ENCODE data around the gene ARMC5.
"Not testable (repeated sequence)": the region's sequence is repeated elsewhere in the genome, so short reads cannot be mapped to it uniquely, and the experiment has no call there.

The ARMC5 gene

DNA sequence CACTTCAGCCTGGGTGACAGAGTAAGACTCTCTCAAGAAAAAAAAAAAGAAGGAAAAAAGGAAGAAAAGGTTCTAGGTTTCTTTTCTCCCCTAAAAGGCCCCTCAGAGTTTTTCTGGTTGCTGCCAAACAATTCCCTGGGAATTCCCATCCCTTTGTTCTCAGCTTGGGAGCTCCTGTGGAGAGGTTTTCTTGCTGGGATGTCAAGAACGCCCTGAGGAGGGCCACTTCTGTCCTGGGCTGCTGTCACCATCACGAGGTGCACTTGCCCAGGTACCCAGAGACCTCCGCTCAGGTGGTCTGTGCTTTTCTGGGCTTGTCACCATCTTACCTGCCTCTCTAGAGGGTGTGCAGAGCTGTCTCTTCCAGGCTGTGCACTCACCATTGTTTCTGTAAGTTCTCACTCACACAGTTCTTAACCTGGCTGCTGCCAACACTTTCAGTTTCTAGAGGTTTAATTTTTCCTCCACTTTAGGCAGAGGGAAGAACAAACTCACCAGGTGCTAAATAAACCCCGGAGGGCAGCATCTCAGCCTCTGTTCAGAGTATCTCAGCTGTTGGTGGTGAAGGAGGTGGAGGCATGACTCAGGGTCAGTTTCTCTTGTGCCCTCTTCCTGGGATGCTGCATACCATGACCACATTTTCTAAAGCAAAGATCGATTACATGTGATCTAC is 28.8 kb upstream of the ARMC5 start:
- no peak for DNase-seq (ENCODE audit: low read depth)

DNA sequence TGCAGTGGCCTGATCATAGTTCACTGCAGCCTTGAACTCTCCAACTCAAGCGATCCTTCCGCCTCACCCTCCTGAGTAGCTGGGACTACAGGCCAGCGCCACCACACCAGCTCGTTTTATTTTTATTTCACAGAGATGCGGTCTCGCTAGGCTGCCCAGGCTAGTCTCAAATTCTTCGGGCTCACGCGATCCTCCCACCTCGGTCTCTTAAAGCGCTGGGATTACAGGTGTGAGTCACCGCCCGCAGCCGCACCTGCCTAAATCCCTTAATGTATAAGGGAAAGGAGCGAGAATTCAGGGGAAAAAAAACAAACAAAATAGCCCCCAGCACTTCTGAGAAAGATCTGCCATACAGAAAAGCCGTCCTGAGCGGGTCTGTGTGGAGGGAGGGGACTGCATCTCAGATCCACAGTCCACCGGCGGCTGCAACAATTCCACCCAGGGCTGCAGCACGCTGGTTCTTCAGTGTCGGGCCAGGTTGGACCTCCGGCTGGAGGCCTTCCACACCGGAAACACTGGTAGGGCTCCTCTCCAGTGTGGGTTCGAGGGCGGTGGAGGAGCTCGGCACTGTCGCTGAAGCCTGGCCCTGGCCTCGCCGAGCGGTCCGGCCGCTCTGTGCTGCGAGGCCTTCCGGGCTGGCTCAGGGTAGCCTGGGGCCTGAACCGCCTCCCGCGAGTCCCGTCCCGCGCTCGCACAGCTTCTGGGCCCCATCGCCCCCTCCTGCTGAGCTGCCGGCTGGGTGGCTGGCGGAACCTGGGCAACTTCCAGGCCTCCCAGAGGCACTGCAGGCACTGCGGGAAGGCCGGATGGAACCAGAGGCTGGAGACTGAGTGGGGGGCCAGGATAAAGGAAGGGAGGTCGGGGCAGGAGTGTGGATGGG is 23.7 kb upstream of the ARMC5 start:
- no peak for DNase-seq (ENCODE audit: low read depth)

DNA sequence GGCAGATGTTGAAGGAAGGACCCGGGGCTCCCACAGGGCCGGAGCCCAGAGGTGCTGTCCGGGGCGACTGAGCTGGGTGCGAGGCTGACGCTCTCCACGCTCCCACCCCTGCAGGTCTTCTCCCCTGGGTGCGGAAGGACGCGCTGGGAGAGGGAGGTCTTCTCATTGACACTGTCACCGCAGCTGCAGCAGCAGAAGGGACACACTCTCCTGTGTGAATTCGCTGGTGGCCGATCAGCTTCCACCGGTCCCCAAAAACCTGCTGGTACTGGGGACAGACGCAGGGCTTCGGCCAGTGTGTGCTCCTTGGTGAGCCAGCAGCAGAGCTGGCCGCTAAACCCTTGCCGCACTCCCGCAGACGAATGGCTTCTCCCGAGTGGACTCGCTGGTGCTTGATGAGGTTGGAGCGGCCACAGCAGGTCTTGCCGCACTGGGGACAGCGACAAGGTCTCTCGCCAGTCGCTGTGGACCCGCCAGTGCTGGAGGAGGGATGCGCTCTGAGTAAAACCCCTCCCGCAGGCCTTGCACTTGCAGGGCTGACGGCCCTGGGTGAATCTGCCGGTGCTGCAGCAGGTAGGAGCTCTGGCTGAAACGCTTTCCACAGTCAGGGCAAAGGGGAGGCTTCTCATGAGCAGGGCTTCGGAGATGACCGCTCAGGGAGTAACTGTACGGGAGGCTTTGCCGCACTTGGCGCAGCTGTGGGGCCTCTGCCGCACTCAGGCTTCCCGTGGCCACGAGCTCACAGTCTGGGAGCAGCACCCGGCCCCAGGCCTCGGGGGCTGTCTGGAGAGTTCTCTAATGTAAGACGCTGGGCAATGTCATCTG is 22.9 kb upstream of the ARMC5 start:
- no peak for DNase-seq (ENCODE audit: low read depth)

DNA sequence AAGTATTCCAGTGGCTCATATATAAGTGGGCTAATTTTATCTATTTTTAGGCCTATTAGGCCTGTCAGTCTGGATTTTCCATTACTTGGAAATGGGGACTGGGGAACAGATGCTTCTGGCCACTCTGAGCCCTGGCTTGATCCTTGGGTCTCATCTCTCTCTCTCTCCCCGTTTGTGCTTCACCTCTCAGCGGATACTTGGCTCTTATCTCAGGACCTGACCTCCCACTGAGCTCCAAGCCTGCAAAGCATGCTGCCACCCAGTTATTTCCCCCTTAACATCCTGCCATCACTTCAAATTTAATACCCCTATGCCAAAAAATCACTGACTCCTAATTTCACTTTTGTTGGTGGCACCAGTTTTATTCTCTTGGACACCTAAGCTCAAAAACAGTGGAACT is 20.9 kb upstream of the ARMC5 start:
- no peak for DNase-seq (ENCODE audit: low read depth)

DNA sequence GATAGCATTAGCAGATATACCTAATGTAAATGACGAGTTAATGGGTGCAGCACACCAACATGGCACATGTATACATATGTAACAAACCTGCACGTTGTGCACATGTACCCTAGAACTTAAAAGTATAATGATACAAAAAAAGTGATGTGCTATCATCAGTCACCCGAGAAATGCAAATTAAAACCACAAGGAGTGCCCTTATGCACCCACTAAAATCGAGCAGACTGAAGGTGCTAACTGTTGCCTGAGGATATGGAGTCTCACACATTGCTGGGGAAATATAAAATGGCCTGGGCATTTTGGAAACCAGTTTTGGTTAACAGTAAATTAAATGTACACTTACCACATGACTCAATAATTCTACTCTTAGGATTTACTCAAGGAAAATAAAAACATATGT is 20.3 kb upstream of the ARMC5 start:
- DNase-seq (ENCODE audit: low read depth): not testable (repeated sequence)

DNA sequence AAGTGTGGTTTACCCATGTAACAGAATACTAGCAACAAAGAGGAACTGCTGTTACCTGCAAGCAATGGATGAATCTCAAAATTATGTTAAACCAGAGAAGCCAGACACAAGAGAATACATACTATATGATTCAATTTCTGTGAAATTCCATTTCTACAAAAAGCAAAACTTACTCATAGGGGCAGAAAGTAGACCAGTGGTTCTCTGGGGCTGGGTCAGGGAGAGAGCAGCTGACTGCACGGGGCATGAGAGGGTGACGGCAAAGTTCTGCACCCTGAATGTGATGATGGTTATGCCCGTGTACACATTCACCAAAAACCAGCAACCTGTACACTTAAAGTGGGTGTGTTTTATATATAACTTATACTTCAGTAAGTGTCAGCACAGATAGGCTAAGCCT is 19.8 kb upstream of the ARMC5 start:
- DNase-seq (ENCODE audit: low read depth): no peak

DNA sequence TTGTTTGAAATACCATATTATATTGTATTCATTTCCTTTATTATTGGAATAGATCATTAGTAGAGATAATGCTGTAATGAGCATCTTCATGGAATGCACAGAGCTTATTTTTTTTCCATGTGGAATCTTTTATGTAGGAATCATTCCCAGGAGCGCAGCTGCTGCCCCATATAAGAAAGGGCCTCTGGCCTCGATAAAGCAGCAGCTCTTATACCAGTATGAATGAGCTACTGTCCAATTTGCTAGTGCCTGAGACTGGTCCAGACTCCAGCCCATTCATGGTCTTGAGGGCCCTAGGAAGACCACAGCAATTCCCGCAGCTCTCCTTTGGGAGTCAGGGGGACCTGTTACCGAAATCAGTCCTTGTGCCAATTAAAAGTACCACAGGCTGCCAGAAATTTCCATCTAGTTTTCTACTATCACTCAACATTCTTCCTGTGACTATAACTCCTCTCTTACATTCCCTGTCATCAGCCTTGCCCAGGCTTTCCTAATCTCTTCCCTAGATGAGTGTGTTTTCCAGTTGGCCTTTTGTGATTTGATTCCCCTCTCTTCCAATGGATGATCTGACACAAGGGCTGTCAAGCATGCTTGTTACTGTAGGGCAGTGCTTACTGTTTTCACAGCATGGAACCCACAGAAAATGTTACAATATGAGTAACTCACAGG is 18.7 kb upstream of the ARMC5 start:
- DNase-seq (ENCODE audit: low read depth): no peak

DNA sequence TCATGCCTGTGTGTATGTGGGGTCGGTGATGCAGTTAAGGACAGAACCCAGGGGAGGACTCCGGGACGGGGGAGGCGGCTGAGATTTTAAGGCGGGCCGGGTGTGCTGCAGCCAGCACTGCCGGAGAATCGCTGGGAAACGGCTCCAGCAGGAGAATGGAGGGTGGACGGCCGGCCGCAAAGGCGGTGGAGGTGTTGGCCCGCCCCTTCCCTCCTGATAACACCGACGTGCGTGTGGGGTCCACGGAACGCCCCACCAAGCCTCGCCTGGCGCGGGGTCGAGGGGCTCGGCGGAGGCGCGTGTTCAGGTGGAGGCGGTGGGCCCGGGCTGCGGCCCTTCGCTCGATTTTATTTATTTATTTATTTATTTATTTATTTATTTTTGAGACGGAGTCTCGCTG is 17.3 kb upstream of the ARMC5 start:
- no peak for DNase-seq (ENCODE audit: low read depth)

DNA sequence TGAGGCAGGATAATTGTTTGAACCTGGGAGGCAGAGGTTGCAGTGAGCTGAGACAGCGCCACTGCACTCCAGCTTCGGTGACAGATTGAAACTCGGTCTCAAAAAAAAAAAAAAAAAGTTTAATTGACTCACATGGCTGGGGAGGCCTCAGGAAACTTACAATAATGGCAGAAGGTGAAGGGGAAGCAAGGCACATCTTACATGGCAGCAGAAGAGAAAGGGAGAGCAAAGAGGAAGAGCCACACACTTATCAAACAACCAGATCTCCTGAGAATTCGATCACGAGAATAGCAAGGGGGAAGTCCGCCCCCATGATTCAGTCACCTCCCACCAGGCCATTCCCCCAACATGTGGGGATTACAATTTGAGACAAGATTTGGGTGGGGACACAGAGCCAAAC is 13.4 kb upstream of the ARMC5 start:
- not testable (repeated sequence) for DNase-seq (ENCODE audit: low read depth)

DNA sequence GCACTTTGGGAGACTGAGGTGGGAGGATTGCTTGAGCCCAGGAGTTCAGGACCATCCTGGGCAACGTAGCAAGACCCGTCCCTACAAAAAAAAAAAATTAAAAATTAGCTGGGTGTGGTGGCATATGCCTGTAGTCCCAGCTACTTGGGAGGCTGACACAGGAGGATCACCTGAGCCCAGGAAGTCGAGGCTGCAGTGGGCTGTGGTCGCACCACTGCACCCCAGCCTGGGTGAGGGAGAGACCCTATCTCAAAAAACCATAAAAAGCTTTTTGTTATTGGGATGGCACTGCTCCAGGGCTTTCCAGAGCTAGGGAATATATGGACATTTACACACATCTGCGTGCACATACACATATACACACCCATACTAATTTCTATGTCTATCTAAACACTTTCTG is 8.1 kb upstream of the ARMC5 start:
- DNase-seq (ENCODE audit: low read depth): no peak

DNA sequence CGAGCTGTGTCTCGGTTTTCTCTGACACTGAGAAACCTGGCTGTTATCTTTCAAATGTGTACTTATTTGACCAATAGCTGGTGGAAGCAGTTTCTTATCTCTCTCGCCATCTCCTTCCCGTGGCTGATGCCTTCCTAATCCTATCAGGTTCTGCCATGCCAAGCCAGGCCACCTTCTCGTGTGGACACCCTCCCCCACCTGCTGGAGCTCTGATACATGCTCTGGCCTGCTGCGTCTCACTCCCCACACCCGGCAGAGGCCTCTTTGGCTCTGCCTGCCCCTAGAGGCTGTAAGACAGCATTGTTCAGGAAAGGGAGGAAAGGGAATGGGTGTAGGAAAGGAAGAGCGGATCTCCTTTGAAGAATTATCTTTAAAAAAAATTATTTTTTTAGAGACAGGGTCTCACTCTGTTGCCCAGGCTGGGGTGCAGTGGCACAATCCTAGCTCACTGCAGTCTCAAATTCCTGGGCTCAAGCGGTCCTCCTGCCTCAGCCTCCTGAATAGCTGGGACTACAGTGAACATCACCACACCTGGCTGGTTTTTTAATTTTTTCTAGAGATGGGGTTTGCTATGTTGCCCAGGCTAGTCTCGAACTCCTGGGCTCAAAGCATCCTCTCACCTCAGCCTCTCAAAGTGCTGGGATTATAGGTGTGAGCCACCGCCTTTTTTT is 7.5 kb upstream of the ARMC5 start:
- no peak for DNase-seq (ENCODE audit: low read depth)

DNA sequence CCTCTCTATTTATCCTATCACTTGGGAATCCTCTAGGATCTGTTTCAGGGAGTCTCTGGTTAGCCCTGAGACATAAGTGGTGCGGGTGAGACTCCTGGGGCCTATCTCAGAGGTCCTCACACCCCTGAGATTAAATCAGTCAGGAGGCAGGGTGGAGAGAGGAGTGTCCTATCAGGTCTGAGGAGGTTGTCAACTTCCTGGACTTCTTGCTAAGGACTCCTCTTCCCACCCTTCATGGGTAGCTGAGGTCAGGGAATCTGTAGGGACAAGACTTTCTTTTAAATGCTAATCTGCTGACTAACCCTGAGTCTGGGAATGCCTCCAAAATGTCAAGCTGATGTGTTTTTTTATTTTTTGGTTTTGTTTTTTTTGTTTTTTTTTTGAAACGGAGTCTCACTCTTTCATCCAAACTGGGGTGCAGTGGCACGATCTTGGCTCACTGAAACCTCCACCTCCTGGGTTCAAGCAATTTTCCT is 6.6 kb upstream of the ARMC5 start:
- DNase-seq (ENCODE audit: low read depth): peak; percentile 88

DNA sequence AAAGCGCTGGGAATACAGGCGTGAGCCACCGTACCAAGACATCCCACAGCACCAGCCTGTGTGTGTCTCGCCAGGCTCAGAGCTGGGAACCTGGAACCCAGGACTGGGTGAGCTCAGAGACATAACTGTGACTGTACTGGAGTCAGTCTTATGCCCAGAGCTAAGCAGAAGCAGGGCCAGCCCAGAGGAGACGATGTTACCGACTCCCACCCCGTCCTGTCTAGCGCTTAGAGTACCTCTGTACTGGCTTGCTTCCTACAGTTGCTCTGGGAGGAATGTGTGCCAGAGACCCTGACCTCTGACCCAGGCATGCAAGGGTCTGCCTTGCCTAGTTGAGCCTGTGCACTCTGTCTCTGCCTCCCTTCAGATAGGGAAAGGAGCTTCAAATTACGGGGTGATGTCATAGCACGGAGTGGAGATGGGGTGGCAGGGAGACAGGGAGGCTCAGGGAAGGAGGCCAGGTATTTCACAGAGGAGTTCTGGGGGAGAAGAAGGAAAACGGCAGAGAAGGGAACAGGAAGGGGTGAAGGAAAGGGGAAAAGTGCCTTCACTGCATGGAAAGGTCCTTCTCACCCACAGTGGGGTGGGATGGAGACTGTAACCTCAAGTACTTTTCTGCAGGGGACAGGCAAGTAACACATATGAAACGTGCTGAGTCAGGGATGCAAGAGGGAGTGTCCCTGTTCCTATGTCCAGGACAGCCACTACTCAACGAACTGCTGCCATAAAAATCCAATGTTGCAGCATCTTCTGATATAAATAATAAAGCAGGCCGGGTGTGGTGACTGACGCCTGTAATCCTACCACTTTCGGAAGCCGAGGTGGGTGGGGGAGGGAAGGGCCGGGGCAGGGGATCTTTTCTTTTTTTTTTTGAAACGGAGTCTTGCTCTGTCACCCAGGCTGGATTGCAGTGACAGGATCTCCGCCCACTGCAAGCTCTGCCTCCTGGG is 5.8 kb upstream of the ARMC5 start:
- DNase-seq (ENCODE audit: low read depth): no peak

DNA sequence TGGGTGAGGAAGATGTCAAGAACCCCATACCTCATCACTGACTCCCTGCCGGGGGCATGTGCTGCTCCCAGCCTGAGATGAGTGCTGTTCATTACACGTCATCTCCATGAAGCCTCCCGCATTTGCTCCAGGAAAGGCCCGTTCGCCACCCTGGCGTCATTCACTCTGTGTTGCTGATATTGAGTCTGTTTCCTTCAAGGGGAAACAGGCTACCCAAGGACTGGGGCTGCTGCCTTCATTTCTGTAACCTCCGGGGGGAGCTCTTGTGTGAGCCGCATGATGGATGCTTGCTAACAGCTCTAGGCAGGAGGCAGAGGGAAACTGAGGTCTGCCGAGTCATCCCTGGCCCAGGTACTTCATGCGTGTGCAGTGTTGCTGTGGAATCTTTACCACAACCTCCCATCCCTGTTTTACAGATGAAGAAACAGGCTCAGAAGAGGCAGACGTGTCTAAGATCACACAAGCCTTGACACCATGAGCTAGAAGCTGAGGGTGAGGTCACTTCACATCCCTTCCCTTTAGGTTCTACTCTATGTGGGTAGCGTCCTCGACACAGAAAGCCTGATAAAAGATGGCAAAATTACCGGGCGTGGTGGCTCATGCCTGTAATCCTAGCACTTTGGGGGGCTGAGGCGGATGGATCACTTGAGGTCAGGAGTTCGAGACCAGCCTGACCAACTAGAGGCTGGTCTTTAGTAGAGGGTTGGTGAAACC is 3.5 kb upstream of the ARMC5 start:
- DNase-seq (ENCODE audit: low read depth): no peak

DNA sequence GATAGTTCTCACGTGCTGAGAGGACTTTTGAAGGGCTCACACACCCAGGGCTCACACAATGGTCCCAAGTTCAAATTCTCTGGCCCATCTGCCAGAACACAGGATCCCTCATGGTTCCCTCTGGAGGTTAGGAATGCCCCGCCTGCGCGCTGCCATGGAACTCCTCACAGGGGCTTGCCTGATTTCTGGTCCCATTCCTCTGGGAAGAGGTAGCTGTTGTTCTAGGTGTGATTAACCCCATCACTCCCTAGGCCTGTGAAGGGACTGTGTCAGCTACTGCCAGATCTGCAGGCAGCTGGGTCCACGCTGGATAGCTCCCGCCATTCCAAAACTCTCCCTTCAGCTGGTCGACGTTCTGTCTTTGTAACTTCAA is 2.3 kb upstream of the ARMC5 start:
- DNase-seq (ENCODE audit: low read depth): no peak

DNA sequence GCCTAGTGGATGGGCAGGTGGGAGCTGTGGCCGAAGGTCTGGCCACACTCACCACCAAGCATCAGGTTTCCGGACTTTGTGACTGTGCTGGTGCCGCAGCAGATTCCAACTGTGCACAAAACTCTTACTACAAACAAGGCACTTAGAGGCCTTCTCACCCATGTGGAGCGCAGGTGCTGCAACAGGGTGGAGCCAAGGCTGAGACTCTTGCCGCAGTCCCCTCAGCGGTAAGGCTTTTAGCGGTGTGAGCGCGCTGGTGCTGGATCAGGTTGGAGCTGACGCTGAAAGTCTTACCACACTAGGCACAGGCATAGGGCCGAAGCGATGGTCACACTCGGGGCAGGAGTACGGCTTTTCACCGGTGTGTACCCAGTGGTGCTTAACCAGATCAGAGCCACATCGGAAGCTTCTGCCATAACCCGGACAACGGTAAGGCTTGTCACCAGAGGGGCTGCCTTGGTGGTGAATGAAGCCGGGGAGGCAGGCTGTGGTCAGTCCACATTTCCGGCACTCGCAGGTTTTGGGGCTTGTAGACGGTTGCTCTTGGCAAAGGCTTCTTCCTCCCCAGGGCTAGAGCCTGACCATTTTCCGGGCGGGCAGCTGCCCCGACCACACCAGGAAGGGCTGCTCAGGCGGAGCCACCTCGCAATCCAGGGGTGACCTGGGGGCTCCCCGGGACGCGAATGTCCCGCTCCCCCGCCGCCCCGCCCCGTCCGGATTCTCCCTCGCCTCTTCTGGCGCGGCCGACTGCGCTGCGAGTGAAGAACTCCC is 1.0 kb upstream of the ARMC5 start:
- DNase-seq (ENCODE audit: low read depth): no peak

DNA sequence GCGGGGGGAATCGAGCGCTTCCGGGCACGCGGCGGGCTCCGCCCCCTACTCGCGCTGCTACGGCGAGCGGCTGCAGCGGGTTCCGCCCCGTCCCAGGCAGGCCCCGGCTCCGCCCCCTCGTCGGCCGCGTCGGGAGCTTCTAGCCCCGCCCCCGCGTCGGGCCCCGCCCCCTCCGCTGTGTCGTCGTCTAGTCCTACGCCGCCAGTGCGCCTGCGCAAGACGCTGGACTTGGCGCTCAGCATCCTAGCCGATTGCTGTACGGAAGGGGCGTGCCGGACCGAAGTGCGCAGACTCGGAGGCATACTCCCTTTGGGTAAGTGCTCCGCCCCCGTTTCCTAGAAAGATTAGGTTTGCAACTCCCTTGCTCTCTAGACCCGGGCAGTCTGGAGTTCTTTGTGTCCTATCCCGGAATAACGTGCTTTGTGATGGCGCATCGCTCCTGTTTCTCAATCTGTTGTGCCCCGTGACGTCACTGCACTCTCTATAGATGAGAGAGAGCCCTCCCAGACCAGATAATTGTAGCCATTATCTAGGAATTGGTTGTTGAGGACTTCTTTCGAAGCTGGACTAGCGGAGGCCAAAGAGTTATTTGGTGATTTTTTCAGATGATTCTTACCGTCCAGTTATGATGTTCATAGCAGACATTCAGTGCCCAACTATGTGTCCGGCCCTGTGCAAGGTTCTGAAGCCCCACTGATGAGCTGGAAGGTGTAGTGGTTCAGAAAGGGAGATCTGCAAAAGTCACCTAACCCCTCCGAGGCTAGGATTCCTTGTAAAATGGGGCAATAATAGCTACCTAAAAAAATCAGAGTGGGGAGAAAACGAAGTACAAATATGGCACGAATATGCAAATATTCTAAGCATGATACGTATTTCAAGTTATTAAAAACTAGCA is 633 bp downstream of the ARMC5 start:
- peak; percentile 97 for DNase-seq (ENCODE audit: low read depth)

DNA sequence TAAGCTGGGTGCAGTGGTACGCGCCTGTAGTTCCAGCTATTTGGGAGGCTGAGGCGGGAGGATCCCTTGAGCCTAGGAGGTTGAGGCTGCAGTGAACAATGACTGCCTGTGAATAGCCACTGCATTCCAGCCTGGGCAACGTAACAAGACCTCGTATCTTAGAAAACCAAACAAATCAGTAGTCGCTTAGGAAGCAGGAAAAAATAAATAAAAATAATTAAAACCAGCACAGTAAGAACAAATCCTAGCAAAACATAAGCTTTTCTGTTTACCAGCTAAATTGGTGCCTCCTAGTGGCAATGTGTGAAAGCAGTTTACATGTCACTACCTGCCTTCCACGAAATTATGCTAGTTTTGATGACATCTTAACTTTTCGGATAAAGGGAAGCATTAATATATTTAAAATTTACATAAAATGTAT is 1.3 kb downstream of the ARMC5 start:
- DNase-seq (ENCODE audit: low read depth): no peak
